ENCODE measurements around the gene RPS15. TPM values are rescaled to one million over a fixed set of nuclear protein-coding genes. Genes with fewer than 3 reads are reported as not detected.

The RPS15 gene
- total RNA-seq, 1 donor = 1,183 TPM

GRCh38 chr19:1422943-1423342 is 15.3 kb upstream of the RPS15 start:
- Histone ChIP-seq H3K27me3 (ENCODE audit: insufficient read depth, low read length) (no peaks in the 10 kb centered on the region), H3K9me3 (ENCODE audit: low read depth, low read length) (no peaks in the 10 kb centered on the region), H3K4me1 (ENCODE audit: insufficient read depth, low read length) (no peaks in the 10 kb centered on the region), H3K4me3 (ENCODE audit: low read length) (no peak overlapping the region)

GRCh38 chr19:1423436-1424191 is 14.6 kb upstream of the RPS15 start:
- no peak overlapping the region for H3K4me3 ChIP-seq (ENCODE audit: low read length)

GRCh38 chr19:1424192-1424955 is 13.8 kb upstream of the RPS15 start:
- H3K27me3 ChIP-seq (ENCODE audit: insufficient read depth, low read length) = no peaks in the 10 kb centered on the region
- H3K4me3 ChIP-seq (ENCODE audit: low read length) = no peak overlapping the region
- no peaks in the 10 kb centered on the region for H3K4me1 ChIP-seq (ENCODE audit: insufficient read depth, low read length)
- no peaks in the 10 kb centered on the region for H3K9me3 ChIP-seq (ENCODE audit: low read depth, low read length)

More at GRCh38 chr19:1423436-1424191, 14.6 kb upstream of the RPS15 start:
- H3K27me3 ChIP-seq (ENCODE audit: insufficient read depth, low read length) = no peaks in the 10 kb centered on the region
- H3K9me3 ChIP-seq (ENCODE audit: low read depth, low read length) = no peaks in the 10 kb centered on the region
- no peaks in the 10 kb centered on the region for H3K4me1 ChIP-seq (ENCODE audit: insufficient read depth, low read length)

DNA sequence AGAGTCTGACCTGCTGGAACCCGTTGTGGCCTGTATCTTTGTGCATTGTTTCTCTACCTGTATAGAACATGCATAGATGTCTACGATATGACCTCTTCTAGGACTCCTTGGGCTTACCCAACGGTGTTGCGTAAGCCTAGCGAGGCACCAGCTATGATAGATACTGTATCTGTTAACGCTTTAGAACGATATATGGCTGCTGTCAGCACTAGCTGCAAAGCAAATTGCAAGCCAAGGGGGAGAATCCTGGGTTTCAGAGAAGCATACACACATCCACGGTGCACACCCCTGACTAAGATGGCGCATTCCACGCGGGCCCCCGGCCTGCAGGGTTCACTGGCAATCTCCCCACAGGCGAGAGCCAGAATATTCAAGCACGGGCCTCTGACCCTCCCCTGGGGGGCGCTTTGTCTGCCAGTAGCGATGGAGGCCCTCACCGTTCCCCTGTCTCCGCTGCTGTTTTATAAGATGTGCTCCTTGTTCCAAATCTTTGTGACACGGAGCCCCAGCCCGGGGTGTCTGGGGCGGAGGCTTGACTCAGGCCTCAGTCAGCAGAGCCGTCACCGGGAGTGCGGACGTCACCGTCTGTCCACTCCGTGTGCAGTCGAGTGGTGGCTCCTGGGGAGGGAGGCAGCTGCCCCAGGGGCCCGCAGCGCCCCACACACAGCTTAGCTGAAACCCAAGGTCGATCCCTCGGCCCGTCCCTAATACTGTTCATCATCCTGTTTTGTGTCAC is 12.9 kb upstream of the RPS15 start:
- H3K9me3 ChIP-seq (ENCODE audit: low read depth, low read length) = no peaks in the 10 kb centered on the region
- no peaks in the 10 kb centered on the region for H3K27me3 ChIP-seq (ENCODE audit: insufficient read depth, low read length)
- H3K4me1 ChIP-seq (ENCODE audit: insufficient read depth, low read length) = no peaks in the 10 kb centered on the region
- no peak overlapping the region for H3K4me3 ChIP-seq (ENCODE audit: low read length)

DNA sequence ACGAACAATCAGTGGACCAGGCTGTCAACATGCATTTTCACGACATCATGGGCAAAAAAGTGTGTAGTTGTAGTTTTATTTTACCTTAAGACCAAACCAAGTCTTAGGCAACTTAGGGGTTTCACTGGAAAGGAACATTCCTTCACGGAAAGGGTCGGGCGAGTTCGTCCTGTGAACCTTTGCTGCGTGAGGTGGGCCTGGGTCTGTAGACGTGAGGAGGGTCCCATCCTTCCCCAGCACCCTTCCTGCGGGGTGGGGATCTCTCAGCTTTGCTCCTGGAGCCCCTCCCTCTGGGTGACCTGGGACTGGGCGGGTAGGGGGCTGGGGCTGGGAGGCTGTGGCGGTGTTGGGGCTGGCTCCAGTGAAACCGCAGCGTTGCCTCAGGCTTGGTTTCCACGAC is 12.3 kb upstream of the RPS15 start:
- no peaks in the 10 kb centered on the region for H3K9me3 ChIP-seq (ENCODE audit: low read depth, low read length)
- no peaks in the 10 kb centered on the region for H3K4me1 ChIP-seq (ENCODE audit: insufficient read depth, low read length)
- no peak overlapping the region for H3K4me3 ChIP-seq (ENCODE audit: low read length)
- H3K27me3 ChIP-seq (ENCODE audit: insufficient read depth, low read length) = no peaks in the 10 kb centered on the region

GRCh38 chr19:1426736-1427135 is 11.5 kb upstream of the RPS15 start:
- no peaks in the 10 kb centered on the region for H3K4me1 ChIP-seq (ENCODE audit: insufficient read depth, low read length)
- no peaks in the 10 kb centered on the region for H3K9me3 ChIP-seq (ENCODE audit: low read depth, low read length)
- H3K27me3 ChIP-seq (ENCODE audit: insufficient read depth, low read length) = no peaks in the 10 kb centered on the region
- no peak overlapping the region for H3K4me3 ChIP-seq (ENCODE audit: low read length)

GRCh38 chr19:1427221-1427920 is 10.8 kb upstream of the RPS15 start:
- H3K4me3 ChIP-seq (ENCODE audit: low read length) = no peak overlapping the region
- no peaks in the 10 kb centered on the region for H3K4me1 ChIP-seq (ENCODE audit: insufficient read depth, low read length)
- H3K9me3 ChIP-seq (ENCODE audit: low read depth, low read length) = no peaks in the 10 kb centered on the region
- no peaks in the 10 kb centered on the region for H3K27me3 ChIP-seq (ENCODE audit: insufficient read depth, low read length)

GRCh38 chr19:1428738-1429391 is 9.3 kb upstream of the RPS15 start:
- H3K27me3 ChIP-seq (ENCODE audit: insufficient read depth, low read length) = no peaks in the 10 kb centered on the region
- H3K4me1 ChIP-seq (ENCODE audit: insufficient read depth, low read length) = no peaks in the 10 kb centered on the region
- no peaks in the 10 kb centered on the region for H3K9me3 ChIP-seq (ENCODE audit: low read depth, low read length)
- H3K4me3 ChIP-seq (ENCODE audit: low read length) = no peak overlapping the region

- Histone ChIP-seq H3K4me3 (ENCODE audit: low read length) (no peak overlapping the region), H3K4me1 (ENCODE audit: insufficient read depth, low read length) (no peaks in the 10 kb centered on the region), H3K27me3 (ENCODE audit: insufficient read depth, low read length) (no peaks in the 10 kb centered on the region), H3K9me3 (ENCODE audit: low read depth, low read length) (no peaks in the 10 kb centered on the region)
Measured at GRCh38 chr19:1429750-1430149, 8.4 kb upstream of the RPS15 start.

- Histone ChIP-seq H3K4me3 (ENCODE audit: low read length) (no peak overlapping the region), H3K4me1 (ENCODE audit: insufficient read depth, low read length) (no peaks in the 10 kb centered on the region), H3K27me3 (ENCODE audit: insufficient read depth, low read length) (no peaks in the 10 kb centered on the region), H3K9me3 (ENCODE audit: low read depth, low read length) (no peaks in the 10 kb centered on the region)
Measured at GRCh38 chr19:1430246-1430645, 8.0 kb upstream of the RPS15 start.

DNA sequence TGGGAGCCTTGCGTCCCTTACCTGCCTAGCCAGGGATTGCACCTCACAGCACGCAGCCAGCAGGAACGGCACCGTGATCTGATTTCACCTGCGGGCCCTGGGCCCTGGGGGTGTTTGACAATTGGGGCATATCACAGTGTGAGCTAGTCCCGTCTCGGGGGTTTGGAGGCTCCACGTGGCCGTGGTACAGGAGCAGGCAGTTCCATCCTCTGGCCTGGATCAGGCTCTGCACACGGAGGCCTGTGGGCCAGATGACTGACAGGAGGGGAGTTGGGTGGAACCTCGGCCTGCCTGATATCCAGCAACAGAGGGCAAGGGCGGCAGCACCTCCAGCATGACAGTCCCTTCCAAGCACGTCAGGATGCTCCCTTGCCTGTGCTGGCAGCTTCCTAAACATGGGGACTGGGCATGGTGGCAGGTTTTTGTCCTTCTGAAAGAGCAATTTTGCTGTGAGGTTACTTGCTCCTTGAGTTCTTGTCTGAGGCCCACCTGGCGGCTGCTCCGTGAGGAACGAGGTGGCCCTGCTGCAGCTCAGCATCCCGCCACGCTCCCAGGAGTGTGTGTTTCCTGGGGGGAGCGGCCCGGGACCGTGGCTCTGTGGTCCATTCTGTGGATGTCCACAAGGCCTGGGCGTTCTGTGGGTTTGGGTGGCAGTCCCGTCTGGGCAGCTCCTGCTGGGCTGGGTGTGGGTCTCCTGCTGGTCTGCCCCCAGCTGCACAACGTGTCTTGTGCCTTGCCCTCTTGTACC is 6.3 kb upstream of the RPS15 start:
- Histone ChIP-seq H3K4me1 (ENCODE audit: insufficient read depth, low read length) (no peaks in the 10 kb centered on the region), H3K9me3 (ENCODE audit: low read depth, low read length) (no peaks in the 10 kb centered on the region), H3K4me3 (ENCODE audit: low read length) (no peak overlapping the region), H3K27me3 (ENCODE audit: insufficient read depth, low read length) (no peaks in the 10 kb centered on the region)

- Histone ChIP-seq H3K4me1 (ENCODE audit: insufficient read depth, low read length) (no peaks in the 10 kb centered on the region), H3K9me3 (ENCODE audit: low read depth, low read length) (no peaks in the 10 kb centered on the region), H3K4me3 (ENCODE audit: low read length) (no peak overlapping the region), H3K27me3 (ENCODE audit: insufficient read depth, low read length) (no peaks in the 10 kb centered on the region)
Measured at GRCh38 chr19:1432507-1432887, 5.7 kb upstream of the RPS15 start.

DNA sequence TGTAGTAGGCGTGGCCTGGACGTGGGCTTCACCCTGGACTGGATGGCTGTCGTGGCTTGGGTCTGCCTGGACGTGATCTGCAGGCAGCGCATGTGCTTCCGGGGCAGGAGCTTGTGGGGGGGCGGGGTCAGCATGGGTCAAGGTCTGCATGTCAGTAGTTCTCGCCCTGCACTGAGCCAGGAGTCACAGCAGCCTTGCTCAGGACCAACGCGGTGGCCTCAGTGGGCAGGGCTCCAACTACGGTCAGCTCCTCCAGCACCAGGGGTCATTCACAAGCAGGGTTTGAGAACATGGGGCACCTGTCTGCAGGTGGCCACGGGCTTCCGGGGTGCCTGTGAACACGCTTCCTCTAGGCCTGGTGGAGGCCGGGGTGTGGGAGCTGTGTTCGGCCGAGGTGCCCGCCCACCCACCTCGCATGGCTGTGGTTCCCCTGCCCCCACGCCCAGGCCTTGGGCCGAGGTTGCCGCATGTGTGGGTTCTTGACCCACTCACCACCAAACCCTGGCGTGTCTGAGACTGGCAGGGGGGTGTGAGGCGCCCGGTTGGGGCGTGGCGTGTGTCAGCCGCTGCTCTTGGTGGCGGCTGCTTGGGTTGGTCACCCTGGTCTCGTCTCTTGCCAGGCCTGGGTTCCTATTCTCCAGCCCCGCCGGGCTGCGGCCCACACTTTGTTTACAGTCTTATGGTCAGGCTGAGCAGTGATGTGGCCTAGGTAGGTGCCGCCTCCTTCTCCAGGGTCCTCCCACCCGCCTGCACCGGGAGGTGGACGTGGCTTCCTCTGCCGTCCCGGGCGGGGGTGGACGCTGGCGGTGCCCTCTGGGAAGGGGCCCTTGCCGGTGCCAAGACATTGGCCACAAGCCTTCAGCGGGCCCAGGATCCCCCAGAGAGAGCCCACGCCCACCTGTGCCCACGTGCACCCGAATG is 4.8 kb upstream of the RPS15 start:
- Histone ChIP-seq H3K4me1 (ENCODE audit: insufficient read depth, low read length) (peaks cover 6% of the 10 kb centered on the region), H3K4me3 (ENCODE audit: low read length) (no peak overlapping the region), H3K9me3 (ENCODE audit: low read depth, low read length) (no peaks in the 10 kb centered on the region), H3K27me3 (ENCODE audit: insufficient read depth, low read length) (no peaks in the 10 kb centered on the region)
